Suprapubic skin (tissue), 3 donors: ENCODE results near the gene TMEFF2.

ENCODE experiments used
- CTCF ChIP-seq, 2 donors: fragments of 200-600 bp in 1 of 2; fragments of 450-650 bp in 1 of 2; sonication (generic) in 1 of 2; IDR thresholded peaks; one replicate each; pipeline ENCODE4 v1.5.1; 2016 to 2019; ENCODE audit warnings: antibody characterized with exemption in 2 of 2, mild to moderate bottlenecking in 1 of 2, moderate library complexity in 1 of 2
- POLR2A ChIP-seq, 2 donors: fragments of 450-650 bp; IDR thresholded peaks; one replicate each; pipeline ENCODE4 v1.6.1; 2017; ENCODE audit warnings: antibody characterized with exemption in 2 of 2, mild to moderate bottlenecking in 2 of 2, moderate library complexity in 2 of 2

GRCh38 chr2:191942739-191943103 is 252.0 kb downstream of the TMEFF2 start:
- no peak for TF ChIP-seq POLR2A (IDR thresholded peaks at IDR 0.05)
- TF ChIP-seq CTCF (IDR thresholded peaks at IDR 0.05), result no peak
